ENCODE results near the gene SCNN1A. TPM values are rescaled to one million over a fixed set of nuclear protein-coding genes. Genes with fewer than 3 reads are reported as not detected.

The SCNN1A gene
- total RNA-seq, 2 donors from 2014 or later = 1.1 to 2.8 TPM

DNA sequence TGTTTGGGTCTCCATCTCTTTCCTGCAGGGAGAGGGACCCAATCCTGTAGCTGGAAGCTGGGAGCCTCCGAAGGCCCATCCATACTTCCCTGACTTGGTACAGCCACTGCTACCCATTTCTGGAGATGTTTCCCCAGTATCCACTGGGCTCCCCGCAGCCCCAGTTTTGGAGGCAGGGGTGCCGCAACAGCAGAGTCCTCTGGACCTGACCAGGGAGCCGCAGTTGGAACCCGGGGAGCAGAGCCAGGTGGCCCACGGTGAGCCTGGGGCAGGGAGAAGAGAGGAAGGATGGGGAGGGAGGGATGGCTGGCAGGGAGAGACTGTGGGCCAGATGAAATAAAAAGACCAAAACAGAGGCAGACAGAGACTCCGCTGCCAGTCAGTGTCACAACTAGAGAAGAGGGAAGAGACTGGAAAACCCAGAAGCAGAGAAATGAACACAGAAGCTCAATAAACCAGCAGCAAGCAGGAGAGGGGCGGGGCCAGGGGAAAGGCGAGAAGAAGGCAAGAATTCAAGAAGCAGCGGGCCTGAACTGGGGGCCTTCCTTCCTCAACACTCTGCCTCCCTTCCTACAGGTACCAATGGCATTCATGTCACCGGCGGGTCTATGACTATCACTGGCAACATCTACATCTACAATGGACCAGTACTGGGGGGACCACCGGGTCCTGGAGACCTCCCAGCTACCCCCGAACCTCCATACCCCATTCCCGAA, 14.9 kb upstream of the SCNN1A start:
- Mint-ChIP-seq H3K9me3 (no peaks in the 10 kb centered on the region), H3K27ac (no peak overlapping the region), H3K36me3 (no peaks in the 10 kb centered on the region)
- no peak for DNase-seq (ENCODE audit: low spot score in 2 of 2)
- no peak for ATAC-seq

DNA sequence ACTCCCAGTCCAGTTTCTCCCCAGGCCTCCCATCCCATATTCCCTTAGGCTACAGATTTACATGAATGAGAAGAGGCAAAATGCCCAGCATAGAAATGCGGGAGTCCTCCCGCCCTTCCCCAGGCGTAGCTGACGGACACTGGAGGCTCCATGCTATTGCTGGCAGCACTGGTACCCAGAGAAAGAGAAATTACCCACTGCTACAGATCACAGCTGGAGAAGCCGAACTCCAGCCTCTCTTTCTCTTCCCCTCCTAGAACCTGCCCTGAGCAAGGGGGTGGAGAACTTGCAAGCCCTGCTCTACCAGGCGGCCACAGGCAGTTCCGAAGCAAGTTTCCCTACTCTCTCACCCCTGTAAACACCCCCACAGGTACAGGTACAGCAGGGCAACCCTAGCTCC, 12.2 kb upstream of the SCNN1A start:
- ATAC-seq (no peak), DNase-seq (ENCODE audit: low spot score in 2 of 2) (no peak)
- Mint-ChIP-seq H3K9me3 (no peaks in the 10 kb centered on the region), H3K27ac (no peak overlapping the region), H3K36me3 (peaks cover 0 to 4% of the 10 kb centered on the region in 2 donors)

DNA sequence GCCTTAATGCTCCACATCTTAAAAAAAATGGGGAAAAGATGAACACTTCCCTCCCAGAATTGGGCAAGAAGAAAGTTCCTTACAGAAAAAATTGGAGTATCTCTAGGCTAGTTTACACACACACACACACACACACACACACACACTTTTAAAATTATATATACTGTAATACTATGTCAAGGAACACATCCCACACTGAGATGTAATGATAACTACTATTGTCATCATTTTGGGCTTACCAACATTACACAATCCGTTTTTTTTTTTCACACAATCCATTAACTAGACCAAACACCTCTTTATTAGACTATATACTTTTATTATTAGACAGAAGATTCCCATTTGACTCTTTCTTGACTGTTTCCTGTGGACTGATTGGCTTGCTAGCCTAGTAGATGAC, 11.1 kb upstream of the SCNN1A start:
- Mint-ChIP-seq H3K36me3 (peaks cover 0 to 4% of the 10 kb centered on the region in 2 donors), H3K9me3 (no peaks in the 10 kb centered on the region), H3K27ac (no peak overlapping the region)
- no peak for ATAC-seq
- no peak for DNase-seq (ENCODE audit: low spot score in 2 of 2)

DNA sequence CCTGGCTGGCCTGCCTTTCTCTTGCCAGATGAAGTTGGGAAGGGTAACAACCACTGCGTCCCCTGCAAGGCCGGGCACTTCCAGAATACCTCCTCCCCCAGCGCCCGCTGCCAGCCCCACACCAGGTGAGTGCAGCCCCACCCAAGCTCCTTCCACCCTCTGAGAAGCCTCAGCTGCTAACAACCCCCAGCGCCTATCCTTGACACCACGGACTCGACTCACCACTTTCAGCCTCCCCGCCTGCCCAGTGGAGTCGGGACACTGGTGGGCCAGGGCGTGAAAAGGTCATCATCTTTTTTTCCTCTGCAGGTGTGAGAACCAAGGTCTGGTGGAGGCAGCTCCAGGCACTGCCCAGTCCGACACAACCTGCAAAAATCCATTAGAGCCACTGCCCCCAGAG, 10.7 kb upstream of the SCNN1A start:
- Mint-ChIP-seq H3K36me3 (peaks cover 0 to 4% of the 10 kb centered on the region in 2 donors), H3K9me3 (no peaks in the 10 kb centered on the region), H3K27ac (no peak overlapping the region)
- no peak for ATAC-seq
- no peak for DNase-seq (ENCODE audit: low spot score in 2 of 2)

DNA sequence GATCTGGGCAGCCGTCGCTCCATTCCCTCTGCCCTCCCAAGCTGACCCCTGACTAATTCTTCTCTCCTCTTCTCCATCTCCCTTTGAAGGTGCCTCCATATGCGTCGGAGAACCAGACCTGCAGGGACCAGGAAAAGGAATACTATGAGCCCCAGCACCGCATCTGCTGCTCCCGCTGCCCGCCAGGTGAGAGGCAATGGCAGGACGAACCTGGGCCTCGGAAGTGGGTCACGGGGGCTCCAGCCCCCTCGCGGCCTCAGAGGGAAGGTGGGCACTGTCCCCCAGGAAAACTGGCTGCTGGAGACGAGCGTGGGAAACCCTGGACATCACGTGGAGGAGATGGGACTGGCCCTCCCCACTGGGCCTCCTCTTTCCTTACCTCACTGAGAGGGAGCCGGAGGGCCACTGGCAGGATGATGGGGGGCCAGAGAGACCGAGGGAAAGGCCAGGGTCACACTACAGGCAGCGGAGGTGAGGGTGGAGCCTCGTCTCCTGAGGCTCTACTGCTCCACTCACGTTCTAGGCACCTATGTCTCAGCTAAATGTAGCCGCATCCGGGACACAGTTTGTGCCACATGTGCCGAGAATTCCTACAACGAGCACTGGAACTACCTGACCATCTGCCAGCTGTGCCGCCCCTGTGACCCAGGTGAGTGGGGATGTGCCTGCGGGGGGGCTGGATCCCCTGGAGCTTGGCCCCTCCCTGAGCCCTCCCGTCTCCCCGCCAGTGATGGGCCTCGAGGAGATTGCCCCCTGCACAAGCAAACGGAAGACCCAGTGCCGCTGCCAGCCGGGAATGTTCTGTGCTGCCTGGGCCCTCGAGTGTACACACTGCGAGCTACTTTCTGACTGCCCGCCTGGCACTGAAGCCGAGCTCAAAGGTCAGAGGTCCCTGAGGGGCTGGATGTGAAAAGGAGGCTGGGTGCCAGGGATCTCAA, 9.4 kb upstream of the SCNN1A start:
- Mint-ChIP-seq H3K9me3 (no peaks in the 10 kb centered on the region), H3K36me3 (peaks cover 0 to 4% of the 10 kb centered on the region in 2 donors), H3K27ac (no peak overlapping the region)
- ATAC-seq = no peak
- DNase-seq (ENCODE audit: low spot score in 2 of 2) = no peak

DNA sequence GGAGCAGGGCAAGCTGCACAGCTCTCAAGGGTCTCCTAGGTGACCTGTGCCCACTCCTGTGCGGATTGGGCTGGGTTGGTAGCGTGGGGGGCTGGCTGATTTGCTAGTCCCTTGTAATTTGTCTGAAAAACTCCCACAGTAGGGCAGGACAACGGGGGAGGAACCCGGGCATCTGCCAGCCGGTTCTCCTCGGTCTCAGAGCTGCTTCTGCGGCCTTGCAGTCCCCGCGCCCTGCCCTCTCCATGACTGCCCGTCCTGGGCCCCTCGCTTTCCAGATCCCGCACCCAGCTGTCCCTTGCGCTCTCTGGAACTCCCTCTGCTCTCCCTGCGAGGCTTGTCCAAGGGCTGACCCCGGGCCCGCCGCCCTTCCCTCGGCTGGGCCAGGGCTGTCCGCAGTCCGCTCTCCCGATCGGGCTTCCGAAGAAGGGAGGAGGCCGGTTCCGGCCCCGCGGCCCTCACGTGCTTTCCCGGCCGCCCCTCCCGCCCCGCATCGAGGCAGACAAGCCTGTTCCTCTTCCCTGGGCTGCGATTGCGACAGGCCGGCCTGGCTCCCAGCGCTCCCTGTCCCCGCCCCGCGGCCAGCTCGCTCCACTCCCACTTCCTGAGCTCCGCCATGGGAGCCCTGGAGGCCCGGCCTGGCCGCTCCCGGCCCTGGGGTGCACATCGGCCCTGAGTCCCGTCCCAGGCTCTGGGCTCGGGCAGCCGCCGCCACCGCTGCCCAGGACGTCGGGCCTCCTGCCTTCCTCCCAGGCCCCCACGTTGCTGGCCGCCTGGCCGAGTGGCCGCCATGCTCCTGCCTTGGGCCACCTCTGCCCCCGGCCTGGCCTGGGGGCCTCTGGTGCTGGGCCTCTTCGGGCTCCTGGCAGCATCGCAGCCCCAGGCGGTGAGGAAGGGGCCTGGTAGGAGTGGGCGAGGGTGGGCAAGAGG, 8.5 kb upstream of the SCNN1A start, which contains the start of gene LTBR:
TSS of gene LTBR (plus strand) at position 591 of the 927 bp plus-strand sequence. CDS start at position 788, 197 bp downstream.
- peaks cover 0 to 4% of the 10 kb centered on the region in 2 donors for H3K36me3 Mint-ChIP-seq
- no peaks in the 10 kb centered on the region for H3K9me3 Mint-ChIP-seq
- ATAC-seq (peak; percentile 50 to 78), DNase-seq (ENCODE audit: low spot score in 2 of 2) (no peak)
- H3K27ac Mint-ChIP-seq = no peak within 1 kb of the TSS

DNA sequence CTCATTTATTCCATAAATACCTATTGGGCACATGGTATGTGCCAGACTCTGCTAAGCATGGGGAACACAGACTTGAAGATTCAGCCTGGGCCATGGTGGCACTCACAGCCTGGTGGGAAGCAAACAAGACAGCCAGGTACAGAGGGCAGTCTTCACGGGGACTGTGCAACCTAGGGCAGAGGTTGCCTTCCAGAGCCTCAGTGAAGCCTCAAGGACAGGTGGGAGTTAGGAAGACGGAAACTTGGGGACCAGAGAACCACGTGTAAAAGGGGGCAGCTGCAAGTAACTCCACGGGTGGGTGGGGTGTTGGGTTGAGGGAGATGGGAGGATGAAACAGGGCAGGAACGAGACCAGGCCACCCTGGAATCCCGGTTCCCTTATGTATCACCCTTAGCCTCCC, 7.6 kb upstream of the SCNN1A start:
- H3K9me3 Mint-ChIP-seq = no peaks in the 10 kb centered on the region

DNA sequence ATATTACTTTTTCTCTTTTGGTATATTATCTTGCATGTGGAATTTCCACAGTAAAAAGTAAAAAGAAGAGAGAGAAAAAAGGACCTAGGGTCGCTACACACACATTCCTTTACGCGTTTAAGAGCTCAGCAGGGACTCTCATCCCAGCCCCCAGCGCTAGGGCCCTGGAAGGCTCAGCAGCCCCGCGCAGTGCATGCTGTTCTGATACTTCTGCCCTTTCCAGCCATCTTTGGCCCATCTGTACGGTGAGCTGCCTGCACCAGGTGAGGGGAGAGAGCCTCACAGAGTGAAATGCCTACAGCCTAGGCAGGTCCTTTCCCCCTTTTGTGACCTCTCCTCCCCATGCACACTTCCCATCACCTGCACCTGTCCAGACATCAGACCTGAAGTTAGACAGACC, 7.0 kb upstream of the SCNN1A start:
- H3K36me3 Mint-ChIP-seq = peaks cover 0 to 4% of the 10 kb centered on the region in 2 donors
- no peaks in the 10 kb centered on the region for H3K9me3 Mint-ChIP-seq
- DNase-seq (ENCODE audit: low spot score in 2 of 2) (no peak), ATAC-seq (no peak)
- H3K27ac Mint-ChIP-seq = no peak overlapping the region

More for the DNA sequence above, 7.6 kb upstream of the SCNN1A start:
- DNase-seq (ENCODE audit: low spot score in 2 of 2) (no peak), ATAC-seq (peak in 1 of 2 donors; percentile 16)
- Mint-ChIP-seq H3K36me3 (peaks cover 0 to 4% of the 10 kb centered on the region in 2 donors), H3K27ac (no peak overlapping the region)

DNA sequence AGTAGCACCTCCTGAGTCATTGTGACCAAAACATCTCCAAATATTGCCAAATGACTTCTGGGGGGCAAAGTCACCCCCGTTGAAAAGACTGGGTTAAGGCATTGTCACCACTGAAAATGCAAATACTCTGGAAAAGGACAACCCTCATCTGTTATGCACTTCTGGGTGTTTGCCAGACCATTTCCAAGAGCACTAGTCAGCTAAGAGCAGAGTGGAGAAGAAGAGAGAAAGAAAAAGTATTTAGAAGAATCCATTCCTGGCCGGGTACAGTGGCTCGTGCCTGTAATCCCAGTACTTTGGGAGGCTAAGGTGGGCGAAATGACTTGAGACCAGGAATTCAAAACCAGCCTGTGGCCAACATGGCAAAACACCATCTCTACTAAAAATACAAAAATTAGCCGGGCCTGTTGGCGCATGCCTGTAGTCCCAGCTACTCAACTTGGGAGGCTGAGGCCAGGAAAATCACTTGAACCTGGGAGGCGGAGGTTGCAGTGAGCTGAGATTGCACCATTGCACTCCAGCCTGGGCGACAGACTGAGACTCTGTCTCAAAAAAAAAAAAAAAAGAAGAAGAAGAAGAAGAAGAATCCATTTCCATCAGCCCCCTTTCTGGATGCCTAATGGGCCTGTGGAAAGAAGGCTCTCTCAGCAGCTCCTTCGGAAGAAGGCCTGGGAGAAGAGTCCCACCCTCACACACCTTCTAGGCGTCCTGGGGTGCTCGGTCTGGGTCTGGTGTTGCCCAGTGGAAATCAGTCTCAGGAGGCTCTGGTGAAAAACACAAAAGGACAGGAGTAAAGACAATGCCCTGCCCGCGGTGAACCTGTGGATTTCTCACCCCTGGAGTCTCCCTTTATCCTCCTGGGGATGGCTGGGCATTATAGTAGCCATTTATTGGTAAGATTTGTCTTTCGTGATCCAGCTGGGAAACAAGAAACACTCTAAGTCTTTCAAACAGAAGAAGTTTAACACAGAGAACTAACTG, 5.1 kb upstream of the SCNN1A start:
- H3K36me3 Mint-ChIP-seq = peaks cover 0 to 4% of the 10 kb centered on the region in 2 donors
- H3K27ac Mint-ChIP-seq = no peak overlapping the region
- no peak for ATAC-seq
- DNase-seq (ENCODE audit: low spot score in 2 of 2) = no peak
- no peaks in the 10 kb centered on the region for H3K9me3 Mint-ChIP-seq

DNA sequence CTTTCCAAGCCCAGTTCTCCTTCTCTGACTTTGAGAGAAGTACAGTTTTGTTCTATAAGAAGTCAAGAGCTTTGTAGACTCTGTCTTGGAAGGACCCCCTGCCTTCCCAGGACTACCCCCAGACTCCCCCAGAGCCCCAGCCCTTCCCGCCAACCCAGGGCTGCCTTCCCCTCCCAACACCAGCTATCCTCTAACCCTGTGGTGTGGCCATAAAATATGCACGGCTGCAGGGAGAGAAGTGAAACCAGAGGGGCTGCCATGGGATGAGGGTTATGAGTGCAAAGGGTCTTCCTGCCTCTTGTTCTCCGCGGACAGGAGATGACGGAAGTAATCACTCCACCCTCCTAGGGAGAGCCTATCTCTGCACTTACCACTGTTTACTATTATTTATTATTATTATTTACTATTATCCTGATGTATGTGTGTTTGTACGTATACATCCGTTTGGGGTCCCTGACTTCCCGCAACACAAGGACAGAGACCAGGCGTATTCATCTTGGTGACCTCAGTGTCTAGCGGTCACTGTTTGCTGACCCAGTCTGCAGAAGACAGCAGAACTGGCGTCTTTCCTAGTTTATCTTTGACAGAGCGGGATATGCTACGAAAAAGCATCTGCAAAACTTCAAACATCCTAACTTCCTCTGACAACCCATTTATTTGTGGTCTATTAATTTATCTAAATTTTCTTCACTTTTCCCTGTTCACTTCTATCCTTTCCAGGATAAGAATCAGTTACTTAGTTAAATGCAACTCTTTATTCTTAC, 3.5 kb upstream of the SCNN1A start:
- DNase-seq (ENCODE audit: low spot score in 2 of 2) (no peak), ATAC-seq (no peak)
- Mint-ChIP-seq H3K9me3 (no peaks in the 10 kb centered on the region), H3K36me3 (peaks cover 0 to 4% of the 10 kb centered on the region in 2 donors), H3K27ac (no peak overlapping the region)

DNA sequence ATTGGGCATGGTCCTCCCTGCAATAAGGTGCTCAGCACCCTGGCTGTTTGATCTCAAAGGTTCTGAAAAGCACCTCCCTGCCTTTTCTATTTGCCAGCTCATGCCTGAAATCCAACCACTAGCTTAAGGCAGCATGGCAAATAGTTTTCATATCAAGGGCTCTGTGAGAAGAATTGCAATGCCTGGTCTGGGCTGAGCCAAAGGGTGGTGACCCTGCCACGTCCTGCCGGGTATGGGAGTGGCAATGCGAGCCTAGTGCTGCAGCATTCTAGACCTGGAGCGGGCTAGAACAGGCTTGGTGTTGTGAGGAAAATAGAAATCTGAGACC, 2.3 kb upstream of the SCNN1A start:
- Mint-ChIP-seq H3K27ac (no peak overlapping the region), H3K9me3 (no peaks in the 10 kb centered on the region), H3K36me3 (no peaks in the 10 kb centered on the region)
- ATAC-seq = no peak
- DNase-seq (ENCODE audit: low spot score in 2 of 2) = no peak

DNA sequence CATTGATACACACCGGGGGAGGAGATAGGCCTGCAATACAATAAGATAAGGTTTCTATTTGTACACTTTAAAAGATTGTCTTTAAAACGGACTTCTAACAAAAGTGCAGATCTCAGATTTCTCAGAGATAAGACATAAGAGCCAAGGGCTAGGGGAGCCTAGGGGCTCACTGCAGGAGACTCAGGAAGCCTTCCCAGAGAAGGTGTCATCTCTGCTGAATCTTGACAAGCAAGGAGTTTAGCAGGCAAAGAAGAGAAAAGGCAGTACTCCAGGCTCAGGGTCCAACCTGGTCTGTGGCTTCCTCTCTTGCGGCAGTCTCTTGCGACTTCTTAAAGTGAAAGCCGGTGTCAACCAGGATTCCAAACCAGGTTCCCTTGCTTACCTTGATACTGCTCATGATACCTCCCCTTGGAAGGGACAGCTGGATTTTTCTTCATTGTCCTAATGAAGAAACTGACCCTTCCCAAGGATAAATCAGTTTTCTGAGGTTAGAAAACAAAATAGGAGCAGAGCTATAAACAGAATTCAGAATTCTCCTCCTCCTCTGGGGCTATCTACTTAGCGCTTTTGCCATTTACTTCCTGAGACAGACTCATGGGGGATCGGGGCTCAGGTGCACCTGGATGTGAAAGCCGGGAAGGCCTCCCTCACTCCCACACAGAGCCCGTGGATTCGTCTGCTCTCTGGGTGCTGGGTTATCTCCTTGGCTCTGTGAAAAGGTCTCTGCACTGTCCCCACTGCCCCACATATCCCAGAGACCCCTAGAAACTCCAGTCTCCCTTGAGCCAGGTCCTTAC, 1.7 kb upstream of the SCNN1A start:
- H3K36me3 Mint-ChIP-seq = no peaks in the 10 kb centered on the region
- DNase-seq (ENCODE audit: low spot score in 2 of 2) = no peak
- peak in 1 of 2 donors; percentile 13 for ATAC-seq
- H3K9me3 Mint-ChIP-seq = no peaks in the 10 kb centered on the region
- H3K27ac Mint-ChIP-seq = peak overlapping the region in 1 of 2 donors; percentile 44

DNA sequence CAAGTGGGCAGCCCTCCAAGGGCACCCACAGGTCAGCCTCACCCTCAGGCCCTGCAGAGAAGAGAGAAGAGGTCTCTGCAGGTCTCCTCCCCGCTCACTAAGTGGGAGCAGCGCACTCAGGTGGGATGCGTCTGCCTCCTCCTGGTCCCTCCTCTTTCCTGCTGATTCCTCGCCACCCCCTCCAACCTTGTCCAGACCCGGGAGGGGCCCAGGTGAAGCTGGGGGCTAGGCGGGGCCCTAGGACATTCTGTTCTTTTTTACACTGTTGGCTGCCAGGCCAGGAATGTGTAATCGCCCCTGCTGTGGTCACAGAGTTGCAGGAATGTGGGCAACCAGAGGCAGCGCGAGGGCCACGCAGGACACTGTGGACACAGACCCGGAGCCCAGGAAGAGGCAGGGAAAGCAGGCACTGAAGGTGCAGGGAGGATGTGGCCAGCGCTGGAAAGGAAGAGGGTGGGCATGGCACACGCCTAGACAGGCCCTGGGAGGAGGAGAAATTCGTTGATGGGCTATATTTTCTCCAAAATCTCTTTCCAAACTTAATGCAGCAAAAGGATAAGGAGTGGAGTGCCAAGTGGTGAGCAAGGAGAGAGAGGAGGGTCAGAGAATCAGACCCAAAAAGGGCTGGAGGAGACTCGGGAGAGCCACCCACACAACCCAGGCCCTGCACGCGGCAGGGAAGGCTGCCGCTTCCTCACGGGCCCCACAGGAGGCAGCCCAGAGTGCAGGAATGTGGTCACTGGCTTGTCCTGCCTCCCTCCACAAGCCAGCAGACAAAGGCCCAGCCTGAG, 911 bp upstream of the SCNN1A start:
- peak in 1 of 2 donors; percentile 58 for ATAC-seq
- peak overlapping the region; percentile 44 to 72 for H3K27ac Mint-ChIP-seq

DNA sequence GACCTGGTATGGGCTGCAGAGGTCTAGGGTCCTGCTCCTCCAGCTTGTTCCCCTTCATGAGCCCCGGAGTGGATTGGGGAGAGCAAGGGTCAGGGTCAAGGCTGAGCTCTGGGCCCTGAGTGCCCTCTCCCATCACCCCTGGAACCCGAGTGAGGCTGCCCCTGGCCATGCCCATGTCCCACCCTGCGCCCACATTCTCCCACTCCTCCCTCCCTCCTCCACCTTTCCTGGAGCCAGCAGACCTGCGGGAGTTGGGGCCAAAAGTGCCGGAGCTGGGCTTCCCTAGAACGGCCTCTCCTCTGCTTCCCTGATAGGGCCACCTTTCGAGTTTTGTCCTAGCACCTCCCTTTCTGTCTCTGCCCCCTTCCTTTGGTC, 590 bp downstream of the SCNN1A start:
- H3K27ac Mint-ChIP-seq = peak overlapping the region in 1 of 2 donors; percentile 44
- no peak for DNase-seq (ENCODE audit: low spot score in 2 of 2)

More for the DNA sequence above, 911 bp upstream of the SCNN1A start:
- no peaks in the 10 kb centered on the region for H3K36me3 Mint-ChIP-seq
- H3K9me3 Mint-ChIP-seq = no peaks in the 10 kb centered on the region
- no peak for DNase-seq (ENCODE audit: low spot score in 2 of 2)

More for the DNA sequence above, 590 bp downstream of the SCNN1A start:
- ATAC-seq = no peak
- Mint-ChIP-seq H3K9me3 (no peaks in the 10 kb centered on the region), H3K36me3 (no peaks in the 10 kb centered on the region)
